ENCODE results near the gene FNDC5.
"Not testable (repeated sequence)": the region's sequence is repeated elsewhere in the genome, so short reads cannot be mapped to it uniquely, and the experiment has no call there.

Gene FNDC5

DNA sequence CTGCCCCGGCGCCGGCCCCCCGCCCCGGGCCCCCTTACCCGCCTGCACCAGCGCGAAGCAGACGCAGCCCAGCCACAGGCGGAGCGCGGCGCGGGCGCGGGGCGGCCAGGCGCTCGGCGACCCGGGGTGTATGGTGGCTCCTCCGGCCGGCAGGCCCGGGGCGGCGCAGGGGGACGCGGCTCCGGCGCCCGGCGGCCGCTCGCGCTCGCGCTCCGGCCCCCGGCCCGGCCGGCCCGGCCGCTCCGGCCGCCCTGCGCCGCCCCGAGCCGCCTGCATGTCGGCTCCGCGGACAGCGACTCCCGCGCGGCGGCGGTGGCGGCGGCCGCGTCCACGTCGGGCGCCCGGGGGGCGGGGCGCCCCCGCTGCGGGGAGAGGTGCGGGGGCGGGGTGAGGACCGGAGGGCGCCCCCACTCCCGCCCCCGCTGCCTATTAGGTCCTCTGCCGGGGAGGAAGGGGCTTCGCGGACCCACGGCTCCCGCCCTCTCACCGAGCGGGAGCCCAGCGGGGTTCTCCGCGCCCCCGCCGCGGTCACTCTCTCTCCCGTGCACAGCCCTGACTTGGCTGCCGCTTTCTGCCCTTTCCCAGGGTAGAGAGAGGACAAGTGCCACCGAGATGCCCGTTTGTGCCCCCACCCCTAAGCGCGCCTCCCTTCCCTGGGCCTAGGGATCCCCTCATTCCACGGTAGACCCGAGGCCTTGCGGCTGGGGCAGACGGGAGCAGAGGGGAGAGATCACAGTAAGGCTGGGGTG, at the start of gene FNDC5:
FNDC5 (minus strand) TSS at position 298 of the 749 bp plus-strand sequence.
- peak in 2 of 3 experiments; percentile 63 to 68 for DNase-seq

DNA sequence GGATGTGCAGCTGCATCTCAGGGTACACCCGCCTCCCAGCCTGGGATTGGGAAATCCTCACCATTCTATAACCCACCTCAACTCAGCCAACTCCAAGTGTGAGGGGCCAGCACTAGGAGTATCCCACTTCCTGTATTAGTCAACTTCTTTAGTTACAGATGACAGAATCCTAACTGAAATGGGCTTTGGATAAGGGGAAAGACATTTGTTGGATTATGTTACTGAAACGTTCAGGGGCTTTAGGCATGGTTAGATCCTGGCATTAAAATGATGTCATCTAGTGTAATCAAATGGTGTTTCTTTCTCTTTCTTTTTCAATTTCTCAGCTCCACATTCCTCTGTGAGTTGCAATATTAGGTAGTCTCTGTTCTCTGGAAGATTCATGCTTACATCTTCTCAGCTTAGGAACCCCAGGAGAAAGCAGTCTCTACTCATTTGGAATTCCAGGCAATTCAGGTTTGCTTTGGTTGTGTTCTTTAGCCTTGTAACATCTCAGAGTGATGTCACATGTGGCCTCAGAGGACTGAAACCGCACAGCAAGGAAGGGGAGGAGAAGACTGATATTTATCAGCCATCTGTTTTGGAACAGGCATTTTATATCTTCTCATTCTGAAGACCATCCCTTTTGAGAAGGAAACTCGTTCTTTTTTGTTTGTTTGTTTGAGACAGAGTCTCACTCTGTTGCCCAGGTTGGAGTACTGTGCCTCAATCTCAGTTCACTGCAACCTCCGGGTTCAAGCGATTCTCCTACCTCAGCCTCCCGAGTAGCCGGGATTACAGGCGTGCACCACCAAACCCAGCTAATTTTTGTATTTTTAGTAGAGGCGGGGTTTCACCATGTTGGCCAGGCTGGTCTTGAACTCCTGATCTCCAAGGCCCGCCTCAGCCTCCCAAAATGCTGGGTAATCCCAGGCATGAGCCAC, 49.4 kb upstream of the FNDC5 start:
- DNase-seq, result no peak

DNA sequence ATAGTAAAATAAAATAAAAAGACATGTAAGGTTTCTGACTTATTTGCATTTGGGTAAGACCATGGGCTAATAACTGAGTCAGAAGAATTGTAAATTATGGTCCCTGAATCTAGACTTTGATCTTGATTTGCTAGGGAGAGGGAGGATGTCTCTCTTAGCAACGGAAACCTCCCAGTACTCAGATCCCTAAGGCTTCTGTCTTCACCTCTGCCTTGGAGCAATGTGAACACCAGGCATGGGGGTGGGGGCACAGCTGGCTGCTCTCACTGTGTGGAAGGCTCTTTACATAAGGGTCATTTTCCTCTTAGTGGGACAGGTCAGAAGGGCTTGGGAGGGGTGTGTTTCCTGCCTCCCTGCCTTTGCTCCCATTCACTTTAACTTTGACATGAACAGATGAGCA, 47.5 kb upstream of the FNDC5 start:
- DNase-seq, result no peak

DNA sequence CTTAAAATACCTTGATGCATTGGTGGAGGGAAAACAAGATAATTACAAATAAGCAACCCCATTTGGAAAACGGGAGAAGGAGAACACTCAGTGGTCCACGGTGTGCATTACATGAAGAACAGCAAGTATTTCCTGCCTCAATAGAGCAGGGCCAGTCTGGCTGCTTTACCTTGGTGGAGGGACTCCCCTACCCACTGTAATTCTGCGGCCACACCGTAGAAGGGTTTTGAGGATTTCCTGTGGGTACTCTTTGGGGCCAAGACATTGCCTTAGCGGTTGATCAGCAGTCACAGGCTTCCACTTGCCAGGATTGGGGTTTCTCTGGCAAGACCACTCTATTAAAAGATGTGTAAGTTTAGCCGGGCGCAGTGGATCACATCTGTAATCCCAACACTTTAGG, 46.8 kb upstream of the FNDC5 start:
- DNase-seq, result no peak

DNA sequence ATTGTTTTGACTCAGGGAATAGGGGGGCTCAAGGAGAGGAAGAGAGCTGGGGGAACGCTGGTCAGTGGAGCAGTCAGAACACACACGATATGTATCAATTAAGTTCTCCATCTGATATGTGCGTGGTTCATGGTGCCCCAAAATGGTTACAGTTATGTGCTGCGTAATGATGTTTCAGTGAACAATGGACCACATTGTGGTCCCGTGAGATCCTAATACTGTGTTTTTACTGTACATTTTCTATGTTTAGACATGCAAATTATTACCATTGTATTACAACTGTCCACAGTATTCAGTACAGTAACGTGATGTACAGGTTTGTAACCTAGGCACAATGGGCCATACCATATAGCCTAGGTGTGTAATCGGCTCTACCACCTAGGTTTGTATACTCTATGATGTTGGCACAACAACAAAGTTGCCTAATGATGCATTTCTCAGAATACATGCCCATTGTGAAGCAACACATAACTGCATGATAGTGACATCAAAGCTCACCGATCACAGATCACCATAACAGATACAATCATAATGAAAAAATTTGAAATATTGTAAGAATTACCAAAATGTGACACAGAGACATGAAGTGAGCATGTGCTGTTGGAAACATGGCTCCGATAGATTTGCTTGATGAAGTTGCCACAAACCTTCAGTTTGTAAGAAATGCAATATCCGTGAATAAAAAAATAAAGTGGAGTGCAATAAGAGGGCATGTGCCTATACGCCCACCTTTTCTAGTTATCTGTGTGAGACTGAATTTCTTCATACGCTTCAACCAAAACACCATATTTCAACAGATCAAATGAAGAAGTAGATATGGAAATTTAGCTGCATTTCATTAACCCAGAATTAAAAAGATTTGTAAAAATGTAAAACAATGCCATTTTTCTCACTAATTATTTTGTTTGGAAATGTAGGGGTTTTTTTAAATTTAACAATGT, 45.3 kb upstream of the FNDC5 start:
- no peak for DNase-seq

DNA sequence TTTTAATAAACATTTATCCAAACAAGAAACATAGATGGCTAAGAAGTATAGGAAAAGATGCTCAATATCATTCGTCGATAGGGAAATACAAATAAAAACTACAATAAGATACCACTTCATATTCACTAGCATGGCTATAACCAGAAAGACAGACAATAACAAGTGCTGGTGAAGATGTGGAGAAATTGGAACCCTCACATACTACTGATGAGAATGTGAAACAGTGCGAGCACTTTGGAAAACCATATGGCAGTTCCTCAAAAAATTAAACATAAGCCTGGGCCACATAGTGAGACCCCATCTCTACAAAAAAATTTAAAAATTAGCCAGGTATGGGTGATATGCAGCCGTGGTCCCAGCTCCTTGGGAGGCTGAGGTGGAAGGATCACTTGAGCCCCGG, 39.6 kb upstream of the FNDC5 start:
- DNase-seq, result no peak

DNA sequence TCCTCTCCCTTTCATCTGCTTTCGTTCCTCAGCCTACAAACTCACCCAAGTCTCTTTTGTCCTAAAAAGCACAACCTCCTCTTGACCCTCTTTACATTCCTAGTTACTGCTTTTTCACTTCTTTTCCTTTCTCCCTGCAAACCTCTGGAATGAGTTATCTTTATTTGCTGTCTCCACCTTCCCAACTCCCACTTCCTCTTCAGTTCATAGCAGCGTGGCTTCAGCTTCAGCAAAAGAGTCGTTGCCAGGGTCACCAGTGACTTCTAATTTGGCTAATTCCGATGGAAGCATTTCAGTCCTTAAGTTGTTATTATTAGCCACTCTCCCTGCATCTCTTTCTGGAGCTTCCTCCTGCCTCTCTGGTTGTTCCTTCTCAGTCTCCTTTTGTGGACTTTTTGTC, 36.7 kb upstream of the FNDC5 start:
- DNase-seq, result peak in 1 of 3 experiments; percentile 8

DNA sequence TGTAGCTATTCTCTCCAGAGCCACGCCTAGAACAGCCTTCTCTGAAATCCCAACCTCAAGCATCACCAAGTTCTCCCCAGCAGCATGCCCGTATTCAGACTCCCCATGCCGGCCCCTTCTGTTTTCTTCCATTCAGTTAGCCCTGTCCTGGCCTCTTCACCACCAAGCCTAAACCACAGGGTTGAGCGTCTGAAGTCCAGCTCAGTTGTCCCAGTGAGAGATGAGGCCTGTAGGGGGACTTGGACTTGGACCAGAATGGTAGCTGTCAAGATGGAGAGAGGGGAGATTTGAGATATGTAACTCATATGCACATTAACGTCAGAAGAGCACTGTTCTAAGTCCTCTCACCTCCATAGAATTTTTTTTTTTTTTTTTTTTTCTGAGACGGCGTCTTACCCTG, 35.9 kb upstream of the FNDC5 start:
- DNase-seq, result no peak

DNA sequence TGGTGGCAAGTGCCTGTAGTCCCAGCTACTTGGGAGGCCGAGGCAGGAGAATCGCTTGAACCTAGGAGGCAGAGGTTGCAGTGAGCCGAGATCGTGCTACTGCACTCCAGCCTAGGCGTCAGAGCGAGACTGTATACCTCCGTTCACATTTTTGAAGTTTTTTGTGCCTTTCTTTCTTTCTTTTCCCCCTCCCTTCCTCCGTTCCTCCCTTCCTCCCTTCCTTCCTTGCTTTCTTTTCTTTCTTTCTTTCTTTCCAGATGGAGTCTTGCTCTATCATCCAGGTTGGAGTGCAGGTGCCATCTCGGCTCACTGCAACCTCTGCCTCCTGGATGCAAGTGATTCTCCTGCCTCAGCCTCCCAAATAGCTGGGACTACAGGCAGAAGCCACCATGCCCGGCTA, 34.9 kb upstream of the FNDC5 start:
- not testable (repeated sequence) for DNase-seq

DNA sequence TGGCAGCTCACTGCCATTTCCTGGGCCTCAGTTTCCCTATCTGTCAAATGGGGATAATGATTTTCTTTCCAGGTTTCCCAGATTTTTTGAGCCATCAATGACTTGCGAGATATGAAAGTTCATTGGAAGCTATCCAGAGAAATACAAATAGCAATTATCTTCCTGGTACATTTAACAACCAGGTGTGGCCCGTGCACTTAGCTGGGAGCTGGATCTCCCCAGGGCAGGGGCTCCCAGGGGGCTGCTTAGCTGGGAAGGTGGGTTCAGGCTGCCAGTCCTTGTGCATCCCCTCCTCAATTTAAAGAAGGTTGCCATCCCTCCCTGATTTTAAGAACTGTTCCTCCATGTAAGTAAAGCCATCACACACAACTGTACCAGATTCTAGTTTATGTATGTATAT, 34.1 kb upstream of the FNDC5 start:
- DNase-seq, result peak in 1 of 3 experiments; percentile 43

DNA sequence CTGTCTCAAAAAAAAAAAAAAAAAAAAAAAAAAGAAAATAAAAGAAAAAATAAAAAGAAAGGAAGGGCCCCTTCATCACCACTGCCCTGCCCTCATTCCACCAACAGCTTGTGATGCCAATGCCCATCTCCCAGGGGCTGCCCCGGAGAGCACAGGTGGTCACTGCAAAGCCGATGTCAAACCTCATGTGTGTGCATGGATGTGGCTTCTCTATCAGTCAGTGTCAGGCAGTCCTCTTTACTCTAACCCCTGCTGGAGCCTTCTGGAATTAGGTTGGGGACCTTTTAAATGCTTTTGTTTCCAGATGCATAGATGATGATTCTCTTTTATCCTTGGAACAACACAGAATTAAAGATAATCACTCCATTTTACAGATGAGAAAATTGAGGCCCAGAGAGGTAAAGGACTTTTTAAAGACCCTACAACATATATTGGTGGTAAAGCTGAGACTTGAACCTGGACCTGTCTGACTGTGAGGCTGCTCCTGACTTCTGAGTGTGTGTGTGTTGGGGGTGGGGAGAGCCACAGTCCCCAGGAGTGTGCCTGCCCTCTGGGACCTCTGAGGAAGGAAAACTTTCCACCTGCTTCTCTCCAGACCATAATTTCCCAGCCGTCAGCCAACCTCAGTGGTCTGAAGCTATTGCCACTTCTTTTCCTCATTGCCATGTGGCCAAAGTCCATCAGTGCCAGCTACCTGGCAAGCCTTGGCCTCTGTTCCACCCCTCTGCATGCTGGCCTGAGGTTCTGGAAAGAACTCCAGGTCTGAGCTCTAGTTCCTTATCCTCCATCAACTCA, 33.5 kb upstream of the FNDC5 start:
- no peak for DNase-seq

DNA sequence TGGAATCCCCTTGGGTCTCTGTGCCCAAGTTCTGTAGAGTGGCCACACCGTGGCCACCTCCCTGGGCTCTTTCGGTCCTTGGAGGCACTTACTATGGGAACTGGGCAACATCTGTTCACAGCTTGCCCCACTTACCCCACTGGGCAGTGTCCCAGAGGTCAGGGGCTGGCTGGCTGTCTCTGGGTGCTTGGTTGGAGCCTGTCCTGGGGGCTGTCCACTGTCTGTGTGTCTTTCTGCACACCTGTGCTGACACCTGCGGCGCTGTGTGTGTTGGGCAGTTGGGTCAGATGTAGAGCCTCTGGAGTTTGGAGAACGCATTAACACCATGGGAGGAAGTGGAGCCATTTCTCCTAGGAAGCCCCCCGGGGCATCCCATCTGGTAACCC, 31.8 kb upstream of the FNDC5 start:
- no peak for DNase-seq

DNA sequence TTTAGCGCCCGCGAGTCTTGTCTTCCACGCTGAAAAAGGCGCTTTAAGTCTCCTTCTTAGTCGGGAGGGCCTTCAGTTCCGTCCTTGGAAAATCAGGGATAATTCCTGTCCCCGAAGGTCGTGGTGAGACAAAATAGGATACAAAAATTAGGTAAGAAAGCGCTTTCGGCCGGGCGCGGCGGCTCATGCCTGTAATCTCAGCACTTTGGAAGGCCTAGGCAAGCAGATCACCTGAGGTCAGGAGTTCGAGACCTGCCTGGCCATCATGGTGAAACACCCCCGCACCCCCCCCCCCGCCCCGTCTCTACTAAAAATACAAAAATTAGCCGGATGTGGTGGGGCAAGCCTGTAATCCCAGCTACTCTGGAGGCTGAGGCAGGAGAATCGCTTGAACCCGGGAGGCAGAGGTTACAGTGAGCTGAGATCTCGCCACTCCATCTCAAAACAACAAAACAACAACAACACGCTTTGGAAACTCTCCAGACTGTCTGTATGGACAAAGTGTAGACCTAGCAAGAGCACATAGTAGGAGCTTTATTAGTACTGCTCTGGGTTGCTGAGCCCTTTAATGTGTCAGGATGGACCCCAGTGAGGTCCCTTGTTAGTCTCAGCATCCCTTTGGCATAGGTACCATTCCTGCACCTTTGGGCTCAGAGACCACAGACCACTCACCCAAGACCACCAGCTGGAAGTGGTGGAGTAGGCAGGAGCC, 31.3 kb upstream of the FNDC5 start:
- no peak for DNase-seq

DNA sequence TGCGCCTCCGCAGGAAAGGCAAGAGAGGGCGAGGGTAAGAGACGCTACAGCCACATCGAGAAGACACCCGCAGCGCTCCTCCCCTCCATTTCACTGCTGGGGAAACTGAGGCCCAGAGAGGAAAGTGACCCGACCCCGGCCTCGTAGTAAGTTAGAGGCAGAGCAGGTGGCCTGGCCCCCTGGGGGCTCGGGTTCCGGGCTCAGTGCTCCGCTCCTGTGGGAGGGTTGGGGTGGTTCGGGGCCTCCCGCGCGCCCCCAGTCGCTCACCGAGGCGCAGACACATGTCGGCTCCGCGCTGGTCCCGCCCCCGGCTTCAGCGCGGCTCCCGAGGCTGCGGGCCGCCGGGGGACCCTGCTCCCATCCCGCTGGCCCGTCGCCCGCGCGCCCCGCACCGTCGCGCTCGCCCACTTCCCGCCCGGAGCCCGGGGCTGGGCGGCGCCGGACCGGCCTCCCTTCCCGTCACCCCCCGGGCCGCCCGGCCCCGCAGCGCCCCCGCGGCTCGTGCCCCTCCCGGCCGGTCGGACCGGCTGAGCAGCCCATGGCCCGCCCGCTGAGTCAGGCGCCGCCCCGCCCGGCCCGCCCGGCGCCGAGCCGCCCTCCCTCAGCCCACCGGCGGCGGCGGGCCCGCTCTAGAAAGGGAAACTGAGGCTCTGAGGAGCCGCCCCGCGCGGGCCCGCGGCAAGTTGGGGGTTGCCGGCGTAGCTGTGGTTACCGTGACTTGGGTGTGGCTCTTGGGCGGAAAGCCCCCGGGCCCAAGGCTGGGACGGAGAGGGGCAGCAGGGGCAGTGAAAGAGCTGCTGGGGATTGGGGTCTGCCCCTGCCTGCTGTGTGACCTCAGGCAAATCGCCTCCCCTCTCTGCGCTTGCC, 30.5 kb upstream of the FNDC5 start, which contains the start of gene TMEM54:
TMEM54 (minus strand) TSS at position 434 of the 867 bp plus-strand sequence; CDS start at position 283, 151 bp downstream.
- peak in 2 of 3 experiments; percentile 52 to 65 for DNase-seq

DNA sequence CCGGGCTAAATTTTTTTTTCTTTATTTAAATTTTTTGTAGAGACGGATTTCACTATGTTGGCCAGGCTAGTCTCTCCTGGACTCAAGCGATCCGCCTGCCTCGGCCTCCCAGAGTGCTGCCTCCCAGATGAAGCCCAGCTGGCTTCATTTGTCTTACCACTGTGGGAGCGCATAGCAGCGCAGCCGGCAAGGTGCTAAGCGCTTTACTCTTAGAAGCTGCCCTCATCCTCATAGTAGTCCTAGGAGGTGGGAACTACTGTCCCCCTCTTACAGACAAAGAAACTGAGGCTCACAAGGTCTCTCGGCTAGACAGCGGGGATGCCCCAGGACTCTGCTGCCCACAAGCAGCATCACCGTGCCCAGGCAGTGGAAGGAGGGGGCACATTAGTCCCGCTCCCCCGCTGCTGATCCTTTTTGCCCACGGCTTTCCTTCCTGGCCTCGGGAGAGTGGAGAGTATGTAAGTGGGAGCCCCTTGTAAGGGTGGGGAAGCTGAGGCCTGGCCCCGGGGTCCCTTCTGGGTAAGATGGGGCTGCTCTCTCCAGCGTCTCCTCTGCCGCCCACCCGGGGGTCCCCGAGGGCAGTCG, 29.8 kb upstream of the FNDC5 start:
- DNase-seq, result peak in 2 of 3 experiments; percentile 44 to 47

DNA sequence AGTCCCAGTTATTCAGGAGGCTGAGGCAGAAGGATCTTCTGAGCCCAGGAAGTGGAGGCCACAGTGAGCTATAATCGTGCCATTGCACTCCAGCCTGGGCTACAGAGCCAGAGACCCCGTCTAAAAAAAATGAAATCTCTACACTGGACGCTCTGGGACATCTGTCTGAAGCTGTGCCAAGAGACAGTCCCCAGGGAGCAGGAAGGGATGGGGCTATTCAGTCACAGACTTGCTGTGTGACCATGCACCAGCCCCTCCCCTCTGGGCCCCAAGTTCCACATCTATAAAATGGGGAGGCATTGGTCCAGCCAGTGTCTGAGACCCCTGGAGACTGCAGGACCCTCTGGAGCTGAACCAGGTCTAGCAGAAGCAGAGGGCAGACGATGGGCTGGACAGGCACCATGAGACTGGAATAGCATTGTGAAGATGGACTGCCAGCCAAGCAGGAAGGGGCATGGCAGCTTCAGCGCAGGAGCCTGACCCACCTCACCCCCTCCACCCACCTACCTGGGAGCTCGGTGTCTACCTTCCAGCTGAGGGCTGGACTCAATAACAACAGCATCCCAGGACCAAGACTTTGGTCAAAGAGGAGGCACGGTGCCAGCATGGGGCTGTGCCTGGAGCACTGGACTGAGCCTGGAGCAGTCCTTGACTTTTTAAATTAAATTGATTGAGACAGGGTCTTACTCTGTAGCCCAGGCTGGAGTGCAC, 29.0 kb upstream of the FNDC5 start:
- DNase-seq, result no peak

DNA sequence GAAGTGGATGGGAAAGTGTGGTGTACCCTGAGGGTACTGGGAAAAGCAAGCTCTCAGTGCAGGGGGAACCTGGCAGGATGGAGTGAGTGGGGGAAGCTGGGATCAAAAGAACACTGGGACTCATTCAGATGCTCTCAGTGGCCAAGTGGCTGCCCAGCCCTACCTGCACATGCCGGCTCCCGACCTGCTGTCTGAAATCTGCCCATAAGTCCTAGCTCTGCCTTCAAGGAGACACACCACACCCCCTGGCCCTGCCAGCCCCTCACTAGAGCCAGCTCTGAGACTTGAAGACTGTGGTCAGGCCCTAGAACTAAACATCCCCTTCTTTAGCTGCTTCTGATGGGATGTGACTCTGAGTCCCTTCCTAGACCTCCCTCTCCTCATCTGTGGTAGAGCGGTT, 28.2 kb upstream of the FNDC5 start:
- DNase-seq, result no peak

DNA sequence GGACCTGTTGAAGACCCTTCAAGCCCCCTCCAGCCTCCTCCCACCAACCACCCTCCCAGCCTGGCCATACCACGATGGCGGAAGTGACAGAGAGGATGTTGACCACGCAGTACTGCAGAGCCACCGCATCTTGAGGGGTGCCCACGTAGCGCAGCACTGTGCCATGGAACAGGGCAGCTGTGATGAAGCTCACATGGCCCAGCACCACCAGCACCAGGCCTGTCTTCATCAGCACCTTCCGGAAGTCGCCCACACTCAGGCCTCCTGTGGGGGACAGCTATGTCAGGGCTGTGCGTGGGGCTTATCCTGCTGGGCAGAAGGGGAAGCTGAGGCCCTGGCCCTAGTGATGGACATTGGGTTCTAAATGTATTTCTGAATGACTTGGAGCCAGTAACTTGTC, 27.3 kb upstream of the FNDC5 start:
- no peak for DNase-seq

Data from NCI-H1417 (cell line).